Ishikawa (cell line): ENCODE measurements around the gene ZDHHC1.

Experiments
- CEBPB ChIP-seq: IDR thresholded peaks from 2 replicates; pipeline ENCODE4 v1.6.1; 2012
- RAD21 ChIP-seq: IDR thresholded peaks from 2 replicates; pipeline ENCODE4 v1.6.1; 2012; ENCODE audit warnings: low read depth
- TF ChIP-seq, protein P1 (sequence below): IDR thresholded peaks from 2 replicates; pipeline ENCODE4 v1.6.1; 2012

GRCh38 chr16:67443265-67443664, 27.0 kb upstream of the ZDHHC1 start:
- TF ChIP-seq CEBPB = no peak
- TF ChIP-seq RAD21 = no peak
- TF ChIP-seq, protein P1, sequence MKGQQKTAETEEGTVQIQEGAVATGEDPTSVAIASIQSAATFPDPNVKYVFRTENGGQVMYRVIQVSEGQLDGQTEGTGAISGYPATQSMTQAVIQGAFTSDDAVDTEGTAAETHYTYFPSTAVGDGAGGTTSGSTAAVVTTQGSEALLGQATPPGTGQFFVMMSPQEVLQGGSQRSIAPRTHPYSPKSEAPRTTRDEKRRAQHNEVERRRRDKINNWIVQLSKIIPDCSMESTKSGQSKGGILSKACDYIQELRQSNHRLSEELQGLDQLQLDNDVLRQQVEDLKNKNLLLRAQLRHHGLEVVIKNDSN = no peak
